PFSK-1 (cell line): ENCODE data around the gene KIFC1.
A peak's percentile ranks its signal among the peaks of the same experiment; 100 is the strongest.

Experiments used
- FOXP2 ChIP-seq: optimal IDR thresholded peaks from 2 replicates; pipeline ENCODE3; 2011; ENCODE audit warnings: borderline replicate concordance, control low read depth, inconsistent platforms; ENCODE audit not compliant: insufficient read depth; ENCODE audit errors: extremely low read length, extremely low read depth
- POLR2AphosphoS5 ChIP-seq: IDR thresholded peaks from 2 replicates; pipeline ENCODE4 v1.6.1; 2012; ENCODE audit warnings: low read depth, mild to moderate bottlenecking, control low read depth, low read length, moderate library complexity
- SIN3A ChIP-seq: IDR thresholded peaks from 2 replicates; pipeline ENCODE4 v1.6.1; 2012; ENCODE audit warnings: mild to moderate bottlenecking, low read length, moderate library complexity, borderline replicate concordance; ENCODE audit not compliant: insufficient read depth
- TAF1 ChIP-seq: IDR thresholded peaks from 2 replicates; pipeline ENCODE4 v1.6.1; 2012; ENCODE audit warnings: low read length, control low read depth, borderline replicate concordance; ENCODE audit not compliant: insufficient read depth
- TF ChIP-seq, protein P1 (sequence below), 2 experiments: IDR thresholded peaks; 2 replicates each; pipeline versions ENCODE4 v1.6.1 to v1.8.0; 2011 to 2012; ENCODE audit warnings: low read depth in 2 of 2, low read length in 2 of 2, control low read depth in 1 of 2, inconsistent platforms in 1 of 2, mild to moderate bottlenecking in 1 of 2, moderate library complexity in 1 of 2; ENCODE audit not compliant: insufficient read depth in 1 of 2

KIFC1 gene

DNA sequence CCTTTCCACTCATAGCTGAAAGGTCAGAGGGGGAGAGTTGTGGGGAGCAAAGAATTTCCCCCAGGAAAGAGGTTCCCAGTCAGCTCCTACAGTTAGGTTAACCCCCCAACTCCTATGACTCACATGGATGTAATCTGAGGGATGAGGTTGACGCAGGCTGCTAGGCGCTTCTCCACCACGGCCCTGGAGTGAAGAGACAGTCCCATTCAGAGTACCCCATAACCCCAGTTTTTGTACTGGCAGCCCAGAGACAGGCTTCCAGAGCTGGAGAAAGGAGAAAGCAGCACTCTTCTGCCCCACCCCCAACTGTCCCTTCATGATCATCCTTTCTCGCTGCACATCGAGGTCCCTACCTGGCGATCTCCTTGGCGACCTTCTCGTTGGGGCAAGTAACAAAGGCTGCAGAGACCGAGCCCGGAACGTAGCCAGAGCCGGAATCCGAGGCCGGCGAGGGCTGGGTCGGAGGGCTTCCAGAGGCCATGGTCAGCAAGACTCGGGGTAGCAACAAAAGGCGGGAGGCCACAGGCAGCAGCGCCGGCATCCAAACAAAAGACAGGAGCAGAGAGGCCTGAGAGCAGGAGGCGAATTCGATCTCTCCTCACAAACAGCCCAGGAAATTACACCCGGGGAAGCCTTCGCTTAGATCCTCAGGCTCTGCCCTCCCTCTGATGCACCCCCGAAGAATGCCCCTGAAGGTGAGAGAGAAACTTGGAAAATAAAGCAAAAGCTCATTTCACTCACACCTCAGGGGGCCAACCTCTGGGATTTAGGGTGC is 25.7 kb downstream of the KIFC1 start:
- TF ChIP-seq TAF1 (no peak), POLR2AphosphoS5 (peak; percentile 20; the same call in 1 of the 2 replicates)

DNA sequence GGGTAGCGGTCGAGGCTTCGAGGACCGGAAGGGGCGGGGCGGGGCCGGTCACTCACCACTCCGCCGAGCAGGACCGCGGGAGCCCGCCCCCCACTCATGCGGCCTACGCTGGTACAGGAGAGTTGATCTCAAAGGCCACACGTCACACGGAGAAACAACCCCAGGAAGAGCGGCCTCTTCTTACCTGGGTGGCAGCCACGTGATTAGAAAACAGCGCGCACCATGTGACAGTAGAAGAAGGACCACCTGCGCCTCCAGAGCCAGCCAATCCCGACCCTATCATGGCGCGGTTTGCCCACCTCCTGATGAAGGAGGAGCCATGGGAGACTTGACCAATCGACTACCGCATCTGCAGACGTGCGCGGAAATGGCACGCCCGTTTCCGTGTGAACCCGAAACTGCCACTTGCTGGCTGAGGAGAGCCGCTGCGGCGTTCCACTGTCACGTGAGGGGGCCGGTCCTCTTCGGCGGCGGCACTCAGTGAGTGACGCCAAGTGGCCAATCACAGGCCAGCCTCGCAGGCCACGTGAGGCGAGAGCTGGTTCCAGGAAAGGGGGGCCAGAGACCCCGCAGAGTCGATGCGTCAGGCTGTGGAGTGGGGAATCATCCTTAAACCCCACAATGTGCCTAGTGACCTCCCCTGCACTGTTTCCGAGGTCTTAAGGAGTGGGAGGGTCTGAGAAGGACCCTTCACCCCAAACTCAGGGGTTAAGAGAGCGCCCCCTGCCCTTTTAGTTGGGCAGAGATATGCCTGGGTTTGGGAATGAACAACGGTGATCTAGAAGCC is 26.5 kb downstream of the KIFC1 start, which contains the start of gene CUTA:
Gene CUTA (minus strand): TSS at position 205 of the 787 bp plus-strand sequence. CDS start 107 bp downstream, at position 98.
- peak; percentile 78; the same call in 1 of the 2 replicates for TF ChIP-seq TAF1
- TF ChIP-seq POLR2AphosphoS5, result peak; percentile 69; the same call in 1 of the 2 replicates
- no peak for TF ChIP-seq FOXP2
- TF ChIP-seq, protein P1, sequence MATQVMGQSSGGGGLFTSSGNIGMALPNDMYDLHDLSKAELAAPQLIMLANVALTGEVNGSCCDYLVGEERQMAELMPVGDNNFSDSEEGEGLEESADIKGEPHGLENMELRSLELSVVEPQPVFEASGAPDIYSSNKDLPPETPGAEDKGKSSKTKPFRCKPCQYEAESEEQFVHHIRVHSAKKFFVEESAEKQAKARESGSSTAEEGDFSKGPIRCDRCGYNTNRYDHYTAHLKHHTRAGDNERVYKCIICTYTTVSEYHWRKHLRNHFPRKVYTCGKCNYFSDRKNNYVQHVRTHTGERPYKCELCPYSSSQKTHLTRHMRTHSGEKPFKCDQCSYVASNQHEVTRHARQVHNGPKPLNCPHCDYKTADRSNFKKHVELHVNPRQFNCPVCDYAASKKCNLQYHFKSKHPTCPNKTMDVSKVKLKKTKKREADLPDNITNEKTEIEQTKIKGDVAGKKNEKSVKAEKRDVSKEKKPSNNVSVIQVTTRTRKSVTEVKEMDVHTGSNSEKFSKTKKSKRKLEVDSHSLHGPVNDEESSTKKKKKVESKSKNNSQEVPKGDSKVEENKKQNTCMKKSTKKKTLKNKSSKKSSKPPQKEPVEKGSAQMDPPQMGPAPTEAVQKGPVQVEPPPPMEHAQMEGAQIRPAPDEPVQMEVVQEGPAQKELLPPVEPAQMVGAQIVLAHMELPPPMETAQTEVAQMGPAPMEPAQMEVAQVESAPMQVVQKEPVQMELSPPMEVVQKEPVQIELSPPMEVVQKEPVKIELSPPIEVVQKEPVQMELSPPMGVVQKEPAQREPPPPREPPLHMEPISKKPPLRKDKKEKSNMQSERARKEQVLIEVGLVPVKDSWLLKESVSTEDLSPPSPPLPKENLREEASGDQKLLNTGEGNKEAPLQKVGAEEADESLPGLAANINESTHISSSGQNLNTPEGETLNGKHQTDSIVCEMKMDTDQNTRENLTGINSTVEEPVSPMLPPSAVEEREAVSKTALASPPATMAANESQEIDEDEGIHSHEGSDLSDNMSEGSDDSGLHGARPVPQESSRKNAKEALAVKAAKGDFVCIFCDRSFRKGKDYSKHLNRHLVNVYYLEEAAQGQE (IDR thresholded peaks at IDR 0.05; ENCODE audit: insufficient read depth in 1 of 2, low read depth in 2 of 2, low read length in 2 of 2), result 0 out of 4 replicates have a peak, but pooled peaks of 1 of the 2 experiments have one; percentile 44
- TF ChIP-seq SIN3A, result peak; percentile 43; the same call in 1 of the 2 replicates

DNA sequence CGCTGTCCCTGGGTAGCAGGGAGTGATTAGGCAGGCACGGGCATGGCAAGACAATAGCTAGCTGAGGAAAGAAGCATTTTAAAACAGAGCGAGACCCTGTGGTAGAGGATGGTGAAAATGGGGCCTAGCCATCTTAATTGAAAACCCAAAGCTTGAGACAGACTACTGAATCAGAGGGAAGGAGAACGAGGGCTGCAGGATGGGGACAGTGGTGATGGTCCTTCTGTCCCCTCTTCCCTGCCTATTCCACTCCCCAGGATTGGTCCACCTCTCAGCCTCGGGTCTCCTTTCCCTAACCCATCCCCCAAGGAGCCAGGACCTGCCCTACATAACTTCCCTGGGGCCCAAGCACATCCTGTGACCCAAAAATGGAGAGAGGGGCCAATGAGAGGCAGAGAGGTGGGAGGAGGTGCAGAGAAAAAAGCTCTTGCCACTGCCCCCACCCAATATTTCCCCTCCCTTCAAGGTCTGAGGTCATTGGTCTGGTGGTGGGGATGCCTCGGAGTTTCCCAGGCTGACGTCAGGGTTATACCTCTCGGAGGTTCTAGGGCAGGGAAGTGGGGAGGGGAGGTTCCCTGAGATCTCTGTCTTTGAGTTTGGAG is 27.2 kb downstream of the KIFC1 start:
- no peak for TF ChIP-seq POLR2AphosphoS5
- TF ChIP-seq SIN3A, result no peak
- TF ChIP-seq, protein P1 (IDR thresholded peaks at IDR 0.05; ENCODE audit: insufficient read depth in 1 of 2, low read depth in 2 of 2, low read length in 2 of 2), result no peak

DNA sequence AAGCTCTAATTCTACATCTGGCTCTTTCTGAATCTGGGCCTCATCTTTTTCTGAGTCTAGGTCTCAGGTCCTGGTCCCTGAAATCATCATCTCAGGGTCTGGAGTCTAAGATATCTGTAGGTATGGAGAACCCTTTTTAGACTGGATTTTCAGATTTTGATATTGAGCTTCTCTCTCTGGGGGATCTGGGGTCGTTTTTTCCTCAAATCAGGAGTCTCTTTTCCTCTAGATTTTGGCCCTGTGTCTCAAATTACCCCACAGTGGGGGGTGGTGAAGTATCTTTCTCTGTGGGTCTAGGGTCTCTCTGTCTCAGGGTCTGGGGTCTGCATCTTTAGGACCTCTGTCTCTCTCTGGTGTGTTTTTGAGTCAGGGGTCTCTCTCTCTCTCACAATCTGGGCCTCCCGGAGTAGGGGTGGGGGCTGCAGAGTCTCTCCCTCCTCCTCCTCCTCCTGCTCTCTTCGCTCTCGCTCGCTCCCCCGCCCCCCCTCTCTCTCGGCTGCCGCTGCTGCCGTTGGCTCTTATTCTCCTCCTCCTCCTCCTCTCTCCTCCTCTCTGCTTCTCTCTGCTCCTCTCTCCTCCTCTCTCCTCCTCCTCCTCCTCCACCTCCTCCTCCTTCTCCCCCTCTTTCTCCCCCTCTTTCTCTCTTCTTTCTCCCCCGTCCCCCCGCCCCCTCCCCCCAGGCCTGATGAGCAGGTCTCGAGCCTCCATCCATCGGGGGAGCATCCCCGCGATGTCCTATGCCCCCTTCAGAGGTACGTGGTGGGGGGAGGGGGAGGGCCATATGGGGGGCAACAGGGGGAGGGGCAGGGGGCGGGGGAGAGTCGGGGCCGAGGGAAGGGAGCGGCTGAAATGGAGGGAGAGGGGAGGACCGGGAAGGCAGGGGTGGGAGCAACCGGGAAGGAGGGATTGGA is 28.2 kb downstream of the KIFC1 start, which contains the start of gene SYNGAP1:
Gene SYNGAP1 (plus strand): TSS at position 486 of the 911 bp plus-strand sequence. CDS start 200 bp downstream, at position 686.
- TF ChIP-seq, protein P1 (IDR thresholded peaks at IDR 0.05; ENCODE audit: insufficient read depth in 1 of 2, low read depth in 2 of 2, low read length in 2 of 2), result no peak
- TF ChIP-seq FOXP2 (no peak), POLR2AphosphoS5 (no peak), SIN3A (no peak), TAF1 (no peak)

DNA sequence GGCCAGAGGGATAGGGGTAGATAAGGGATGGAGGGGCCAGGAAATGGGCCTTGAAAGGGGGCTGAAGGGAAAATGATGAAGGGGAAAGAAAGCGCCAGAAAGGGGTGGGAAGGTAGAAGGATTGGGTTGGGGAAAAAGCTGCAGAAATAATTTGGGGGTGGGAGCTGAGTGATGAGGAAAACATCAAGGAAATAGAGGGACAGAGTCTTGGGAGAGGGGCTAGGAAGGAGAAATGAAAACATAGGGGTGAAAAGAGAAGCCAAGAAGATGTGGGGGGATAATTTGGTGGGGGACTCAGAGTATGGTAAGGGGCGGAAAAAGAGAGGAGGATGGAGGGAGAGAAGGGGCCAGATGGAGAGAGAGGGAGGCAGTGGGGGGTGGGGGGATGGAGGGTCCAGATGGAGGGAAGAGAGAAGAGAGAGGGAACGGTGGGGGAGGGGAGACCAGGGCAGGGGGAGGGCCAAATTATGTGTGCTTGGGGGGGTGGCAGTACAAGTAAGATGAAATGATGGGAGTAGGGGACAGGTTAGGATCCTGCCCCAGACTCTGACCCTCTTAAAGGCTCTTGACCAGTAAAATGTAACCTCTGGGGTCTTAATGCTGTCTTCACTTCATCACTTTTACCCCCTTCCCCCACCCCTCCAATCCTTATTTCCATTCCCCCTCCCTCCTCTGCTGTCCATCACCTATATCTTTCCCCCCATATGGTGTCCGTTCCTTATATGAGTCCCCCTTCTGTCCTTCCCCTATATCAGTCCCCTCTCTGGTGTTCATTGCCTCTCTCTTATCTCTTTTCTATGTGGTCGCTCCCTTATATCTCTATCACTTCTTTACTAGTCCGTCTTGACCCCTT is 29.1 kb downstream of the KIFC1 start:
- no peak for TF ChIP-seq SIN3A
- no peak for TF ChIP-seq TAF1
- TF ChIP-seq POLR2AphosphoS5, result no peak
- TF ChIP-seq, protein P1 (IDR thresholded peaks at IDR 0.05; ENCODE audit: insufficient read depth in 1 of 2, low read depth in 2 of 2, low read length in 2 of 2), result no peak
- no peak for TF ChIP-seq FOXP2
